GM12878 (cell line): ENCODE data around the gene THADA.

Source experiments
- CHD2 ChIP-seq: IDR thresholded peaks from 2 replicates; pipeline ENCODE4 v1.6.1; 2011; ENCODE audit warnings: low read depth, low read length, improper control_type of control experiment, borderline replicate concordance
- E2F4 ChIP-seq: IDR thresholded peaks from 2 replicates; pipeline ENCODE4 v1.6.1; 2012; ENCODE audit warnings: low read depth, low read length, improper control_type of control experiment
- IRF4 ChIP-seq: IDR thresholded peaks from 2 replicates; pipeline ENCODE4 v1.6.1; 2011; ENCODE audit warnings: low read depth, low read length
- MAX ChIP-seq: IDR thresholded peaks from 2 replicates; pipeline ENCODE4 v1.6.1; 2012; ENCODE audit warnings: low read depth, low read length, improper control_type of control experiment
- MYC ChIP-seq: IDR thresholded peaks from 2 replicates; pipeline ENCODE4 v1.6.1; 2011; ENCODE audit warnings: mild to moderate bottlenecking, low read length, moderate library complexity, inconsistent platforms; ENCODE audit not compliant: insufficient read depth, insufficient replicate concordance, insufficient read length, severe bottlenecking
- RAD21 ChIP-seq: IDR thresholded peaks from 2 replicates; pipeline ENCODE4 v1.6.1; 2011; ENCODE audit warnings: mild to moderate bottlenecking, low read depth, low read length, moderate library complexity; ENCODE audit not compliant: insufficient read depth
- RFX5 ChIP-seq: IDR thresholded peaks from 2 replicates; pipeline ENCODE4 v1.6.1; 2011; ENCODE audit warnings: low read depth, low read length, improper control_type of control experiment
- SMC3 ChIP-seq: IDR thresholded peaks from 2 replicates; pipeline ENCODE4 v1.6.1; 2011; ENCODE audit warnings: low read length, improper control_type of control experiment, borderline replicate concordance
- SP1 ChIP-seq: IDR thresholded peaks from one replicate; pipeline ENCODE4 v1.6.1; 2011; ENCODE audit warnings: low read depth, low read length
- ZBTB33 ChIP-seq: fragments of 450-650 bp; IDR thresholded peaks from 2 replicates; pipeline ENCODE4 v1.6.1; 2017; ENCODE audit warnings: mild to moderate bottlenecking
- TF ChIP-seq, protein P1 (sequence below): fragments of 150-350 bp; IDR thresholded peaks from 2 replicates; pipeline ENCODE4 v1.6.1; 2016; ENCODE audit warnings: low read depth, low read length
- TF ChIP-seq, protein P2 (sequence below): IDR thresholded peaks from 2 replicates; pipeline ENCODE4 v1.6.1; 2012; ENCODE audit warnings: low read length, inconsistent platforms
- TF ChIP-seq, protein P3 (sequence below), 3 experiments: IDR thresholded peaks in 2 of 3; conservative IDR thresholded peaks in 1 of 3; 2 replicates each; pipeline ENCODE4 v1.5.1; 2011; ENCODE audit warnings: low read depth in 3 of 3, low read length in 3 of 3, mild to moderate bottlenecking in 3 of 3, control low read depth in 2 of 3, moderate library complexity in 2 of 3, inconsistent platforms in 1 of 3, mixed read lengths in 1 of 3; ENCODE audit not compliant: control insufficient read depth in 2 of 3, insufficient read depth in 1 of 3; ENCODE audit errors: extremely low read depth in 1 of 3
- TF ChIP-seq, protein P4 (sequence below): IDR thresholded peaks from 2 replicates; pipeline ENCODE4 v1.6.1; 2012; ENCODE audit warnings: mild to moderate bottlenecking, low read depth, low read length

- no peak for TF ChIP-seq ZBTB33
- TF ChIP-seq, protein P1, sequence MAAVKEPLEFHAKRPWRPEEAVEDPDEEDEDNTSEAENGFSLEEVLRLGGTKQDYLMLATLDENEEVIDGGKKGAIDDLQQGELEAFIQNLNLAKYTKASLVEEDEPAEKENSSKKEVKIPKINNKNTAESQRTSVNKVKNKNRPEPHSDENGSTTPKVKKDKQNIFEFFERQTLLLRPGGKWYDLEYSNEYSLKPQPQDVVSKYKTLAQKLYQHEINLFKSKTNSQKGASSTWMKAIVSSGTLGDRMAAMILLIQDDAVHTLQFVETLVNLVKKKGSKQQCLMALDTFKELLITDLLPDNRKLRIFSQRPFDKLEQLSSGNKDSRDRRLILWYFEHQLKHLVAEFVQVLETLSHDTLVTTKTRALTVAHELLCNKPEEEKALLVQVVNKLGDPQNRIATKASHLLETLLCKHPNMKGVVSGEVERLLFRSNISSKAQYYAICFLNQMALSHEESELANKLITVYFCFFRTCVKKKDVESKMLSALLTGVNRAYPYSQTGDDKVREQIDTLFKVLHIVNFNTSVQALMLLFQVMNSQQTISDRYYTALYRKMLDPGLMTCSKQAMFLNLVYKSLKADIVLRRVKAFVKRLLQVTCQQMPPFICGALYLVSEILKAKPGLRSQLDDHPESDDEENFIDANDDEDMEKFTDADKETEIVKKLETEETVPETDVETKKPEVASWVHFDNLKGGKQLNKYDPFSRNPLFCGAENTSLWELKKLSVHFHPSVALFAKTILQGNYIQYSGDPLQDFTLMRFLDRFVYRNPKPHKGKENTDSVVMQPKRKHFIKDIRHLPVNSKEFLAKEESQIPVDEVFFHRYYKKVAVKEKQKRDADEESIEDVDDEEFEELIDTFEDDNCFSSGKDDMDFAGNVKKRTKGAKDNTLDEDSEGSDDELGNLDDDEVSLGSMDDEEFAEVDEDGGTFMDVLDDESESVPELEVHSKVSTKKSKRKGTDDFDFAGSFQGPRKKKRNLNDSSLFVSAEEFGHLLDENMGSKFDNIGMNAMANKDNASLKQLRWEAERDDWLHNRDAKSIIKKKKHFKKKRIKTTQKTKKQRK = no peak
- TF ChIP-seq E2F4 = no peak
- TF ChIP-seq, protein P2, sequence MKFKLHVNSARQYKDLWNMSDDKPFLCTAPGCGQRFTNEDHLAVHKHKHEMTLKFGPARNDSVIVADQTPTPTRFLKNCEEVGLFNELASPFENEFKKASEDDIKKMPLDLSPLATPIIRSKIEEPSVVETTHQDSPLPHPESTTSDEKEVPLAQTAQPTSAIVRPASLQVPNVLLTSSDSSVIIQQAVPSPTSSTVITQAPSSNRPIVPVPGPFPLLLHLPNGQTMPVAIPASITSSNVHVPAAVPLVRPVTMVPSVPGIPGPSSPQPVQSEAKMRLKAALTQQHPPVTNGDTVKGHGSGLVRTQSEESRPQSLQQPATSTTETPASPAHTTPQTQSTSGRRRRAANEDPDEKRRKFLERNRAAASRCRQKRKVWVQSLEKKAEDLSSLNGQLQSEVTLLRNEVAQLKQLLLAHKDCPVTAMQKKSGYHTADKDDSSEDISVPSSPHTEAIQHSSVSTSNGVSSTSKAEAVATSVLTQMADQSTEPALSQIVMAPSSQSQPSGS = no peak
- TF ChIP-seq CHD2 = no peak
- no peak for TF ChIP-seq IRF4
- no peak for TF ChIP-seq RFX5
- TF ChIP-seq, protein P3, sequence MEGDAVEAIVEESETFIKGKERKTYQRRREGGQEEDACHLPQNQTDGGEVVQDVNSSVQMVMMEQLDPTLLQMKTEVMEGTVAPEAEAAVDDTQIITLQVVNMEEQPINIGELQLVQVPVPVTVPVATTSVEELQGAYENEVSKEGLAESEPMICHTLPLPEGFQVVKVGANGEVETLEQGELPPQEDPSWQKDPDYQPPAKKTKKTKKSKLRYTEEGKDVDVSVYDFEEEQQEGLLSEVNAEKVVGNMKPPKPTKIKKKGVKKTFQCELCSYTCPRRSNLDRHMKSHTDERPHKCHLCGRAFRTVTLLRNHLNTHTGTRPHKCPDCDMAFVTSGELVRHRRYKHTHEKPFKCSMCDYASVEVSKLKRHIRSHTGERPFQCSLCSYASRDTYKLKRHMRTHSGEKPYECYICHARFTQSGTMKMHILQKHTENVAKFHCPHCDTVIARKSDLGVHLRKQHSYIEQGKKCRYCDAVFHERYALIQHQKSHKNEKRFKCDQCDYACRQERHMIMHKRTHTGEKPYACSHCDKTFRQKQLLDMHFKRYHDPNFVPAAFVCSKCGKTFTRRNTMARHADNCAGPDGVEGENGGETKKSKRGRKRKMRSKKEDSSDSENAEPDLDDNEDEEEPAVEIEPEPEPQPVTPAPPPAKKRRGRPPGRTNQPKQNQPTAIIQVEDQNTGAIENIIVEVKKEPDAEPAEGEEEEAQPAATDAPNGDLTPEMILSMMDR (IDR thresholded peaks at IDR 0.05 in 2 of 3, conservative IDR thresholded peaks at IDR 0.05 in 1 of 3; ENCODE audit: control insufficient read depth in 2 of 3, extremely low read depth in 1 of 3, insufficient read depth in 1 of 3, low read depth in 3 of 3, low read length in 3 of 3) = no peak
- TF ChIP-seq MAX = no peak
- no peak for TF ChIP-seq MYC
- TF ChIP-seq, protein P4, sequence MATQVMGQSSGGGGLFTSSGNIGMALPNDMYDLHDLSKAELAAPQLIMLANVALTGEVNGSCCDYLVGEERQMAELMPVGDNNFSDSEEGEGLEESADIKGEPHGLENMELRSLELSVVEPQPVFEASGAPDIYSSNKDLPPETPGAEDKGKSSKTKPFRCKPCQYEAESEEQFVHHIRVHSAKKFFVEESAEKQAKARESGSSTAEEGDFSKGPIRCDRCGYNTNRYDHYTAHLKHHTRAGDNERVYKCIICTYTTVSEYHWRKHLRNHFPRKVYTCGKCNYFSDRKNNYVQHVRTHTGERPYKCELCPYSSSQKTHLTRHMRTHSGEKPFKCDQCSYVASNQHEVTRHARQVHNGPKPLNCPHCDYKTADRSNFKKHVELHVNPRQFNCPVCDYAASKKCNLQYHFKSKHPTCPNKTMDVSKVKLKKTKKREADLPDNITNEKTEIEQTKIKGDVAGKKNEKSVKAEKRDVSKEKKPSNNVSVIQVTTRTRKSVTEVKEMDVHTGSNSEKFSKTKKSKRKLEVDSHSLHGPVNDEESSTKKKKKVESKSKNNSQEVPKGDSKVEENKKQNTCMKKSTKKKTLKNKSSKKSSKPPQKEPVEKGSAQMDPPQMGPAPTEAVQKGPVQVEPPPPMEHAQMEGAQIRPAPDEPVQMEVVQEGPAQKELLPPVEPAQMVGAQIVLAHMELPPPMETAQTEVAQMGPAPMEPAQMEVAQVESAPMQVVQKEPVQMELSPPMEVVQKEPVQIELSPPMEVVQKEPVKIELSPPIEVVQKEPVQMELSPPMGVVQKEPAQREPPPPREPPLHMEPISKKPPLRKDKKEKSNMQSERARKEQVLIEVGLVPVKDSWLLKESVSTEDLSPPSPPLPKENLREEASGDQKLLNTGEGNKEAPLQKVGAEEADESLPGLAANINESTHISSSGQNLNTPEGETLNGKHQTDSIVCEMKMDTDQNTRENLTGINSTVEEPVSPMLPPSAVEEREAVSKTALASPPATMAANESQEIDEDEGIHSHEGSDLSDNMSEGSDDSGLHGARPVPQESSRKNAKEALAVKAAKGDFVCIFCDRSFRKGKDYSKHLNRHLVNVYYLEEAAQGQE = no peak
- TF ChIP-seq SMC3 = no peak
- TF ChIP-seq RAD21 = no peak
- no peak for TF ChIP-seq SP1
Observed at GRCh38 chr2:43305517-43305916, 290.3 kb downstream of the THADA start.
